SK-N-MC (cell line): ENCODE results near the gene CACHD1.
"Not testable (repeated sequence)": the region's sequence is repeated elsewhere in the genome, so short reads cannot be mapped to it uniquely, and the experiment has no call there.

Experiments used
- DNase-seq: peaks from one replicate; pipeline ENCODE4 v3.0.0-alpha.2; 2011; ENCODE audit warnings: low read depth, low spot score
- H3K27ac ChIP-seq: fragments of 200-600 bp; sonication (generic); 2 replicates; pipeline ENCODE4 v1.5.1; 2016; ENCODE audit warnings: mixed run types
- H3K36me3 ChIP-seq: fragments of 200-600 bp; sonication (generic); 2 replicates; pipeline ENCODE4 v1.6.1; 2017; ENCODE audit warnings: antibody characterized with exemption, low read length, mixed read lengths; ENCODE audit not compliant: insufficient read depth
- H3K4me3 ChIP-seq: fragments of 200-600 bp; sonication (generic); 2 replicates; pipeline ENCODE4 v1.5.1; 2016
- H3K9ac ChIP-seq: fragments of 200-600 bp; sonication (generic); 2 replicates; pipeline ENCODE4 v1.8.0; 2017; ENCODE audit warnings: mixed run types, mixed read lengths; ENCODE audit not compliant: insufficient read length
- H3K9me3 ChIP-seq: fragments of 200-600 bp; sonication (generic); 2 replicates; pipeline ENCODE4 v1.6.1; 2017; ENCODE audit warnings: low read depth, mild to moderate bottlenecking, antibody characterized with exemption, low read length, moderate library complexity, mixed read lengths
- EZH2 ChIP-seq: fragments of 200-600 bp; sonication (generic); IDR thresholded peaks from one replicate; pipeline ENCODE4 v1.6.1; 2017; ENCODE audit warnings: antibody characterized with exemption
- FOXP2 ChIP-seq: optimal IDR thresholded peaks from 2 replicates; pipeline ENCODE3; 2011; ENCODE audit warnings: mild to moderate bottlenecking, moderate library complexity; ENCODE audit not compliant: insufficient read depth; ENCODE audit errors: extremely low read length, control extremely low read depth
- POLR2AphosphoS5 ChIP-seq: IDR thresholded peaks from 2 replicates; pipeline ENCODE4 v1.6.1; 2012; ENCODE audit warnings: mild to moderate bottlenecking, low read depth, low read length, borderline replicate concordance

CACHD1 gene

DNA sequence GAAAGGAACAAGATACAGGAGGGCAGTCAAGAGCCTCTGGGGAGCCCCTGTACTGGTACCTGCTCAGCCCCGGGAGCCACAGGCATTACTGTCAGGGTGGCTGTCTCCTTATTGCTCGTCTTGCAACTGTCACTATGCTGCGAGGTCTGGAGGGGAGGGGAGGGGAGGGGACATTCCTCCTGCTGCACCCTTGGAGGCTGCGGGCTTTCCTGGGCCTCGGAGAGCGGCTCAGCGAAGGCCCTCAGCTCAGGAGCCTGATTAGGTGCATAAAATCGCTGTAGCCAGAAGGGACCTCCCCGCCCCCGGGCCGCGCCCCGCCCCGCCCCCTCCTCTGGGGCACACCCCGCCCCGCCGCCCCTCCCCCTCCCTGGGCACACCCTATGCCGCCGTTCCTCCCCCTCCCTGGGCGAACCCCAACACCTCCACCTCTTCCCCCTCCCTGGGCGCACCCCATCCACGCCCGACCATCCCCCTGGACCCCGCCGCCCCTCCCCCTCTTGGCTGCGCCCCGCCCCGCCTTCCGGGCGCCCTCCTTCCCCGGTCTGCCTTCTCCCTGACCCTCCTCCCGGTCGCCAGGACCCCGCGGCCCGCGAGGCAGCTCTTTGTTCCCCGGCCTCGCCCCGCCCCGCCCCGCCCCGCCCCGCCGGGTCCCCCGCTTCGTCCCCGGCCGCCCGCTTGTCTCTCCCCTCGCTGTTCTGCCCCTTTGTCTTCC is 35.5 kb downstream of the CACHD1 start:
- no peak for DNase-seq
- Histone ChIP-seq H3K36me3 (peaks cover 6% of the 10 kb centered on the region), H3K4me3 (no peak overlapping the region), H3K9ac (no peak overlapping the region), H3K9me3 (no peaks in the 10 kb centered on the region), H3K27ac (no peak overlapping the region)
- no peak for TF ChIP-seq FOXP2
- TF ChIP-seq POLR2AphosphoS5, result no peak
- TF ChIP-seq EZH2, result no peak

DNA sequence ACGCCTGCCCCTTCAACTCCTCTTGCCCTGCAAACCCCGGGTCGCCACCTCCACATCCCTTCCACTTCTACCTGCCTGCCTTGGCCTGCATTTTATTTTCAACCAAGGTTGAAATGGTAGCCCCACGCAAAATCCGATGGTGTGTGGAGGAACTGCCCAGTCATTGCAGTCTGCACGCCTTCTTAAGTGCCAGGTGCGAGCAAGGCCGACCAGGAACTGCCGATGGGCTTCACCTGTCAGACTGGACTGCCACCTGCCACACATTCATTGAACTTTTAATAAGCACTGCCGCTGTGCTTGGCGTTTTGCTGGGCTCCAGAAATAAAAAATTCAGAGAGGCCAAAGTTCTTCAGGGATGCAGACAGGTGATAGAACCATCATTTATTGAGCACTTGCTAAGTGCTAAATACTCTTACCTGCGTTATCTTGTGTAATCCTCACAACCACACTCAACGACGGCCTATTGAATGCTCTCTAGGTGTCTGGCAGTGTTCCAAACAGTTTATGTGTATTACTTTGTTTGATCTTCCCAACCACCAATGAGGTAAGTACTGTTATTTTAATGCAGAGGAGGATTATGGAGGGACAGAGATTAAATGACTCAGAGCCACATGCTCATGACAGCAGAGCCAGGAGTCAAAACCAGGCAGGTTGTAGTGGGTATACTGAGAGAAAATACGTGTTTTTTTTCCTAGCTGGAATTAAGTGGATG is 36.2 kb downstream of the CACHD1 start:
- H3K4me3 ChIP-seq, result no peak overlapping the region
- no peaks in the 10 kb centered on the region for H3K9me3 ChIP-seq
- H3K36me3 ChIP-seq, result peaks cover 6% of the 10 kb centered on the region
- no peak for TF ChIP-seq FOXP2
- no peak for TF ChIP-seq POLR2AphosphoS5
- TF ChIP-seq EZH2, result no peak
- H3K27ac ChIP-seq, result no peak overlapping the region
- no peak for DNase-seq
- H3K9ac ChIP-seq, result no peak overlapping the region

DNA sequence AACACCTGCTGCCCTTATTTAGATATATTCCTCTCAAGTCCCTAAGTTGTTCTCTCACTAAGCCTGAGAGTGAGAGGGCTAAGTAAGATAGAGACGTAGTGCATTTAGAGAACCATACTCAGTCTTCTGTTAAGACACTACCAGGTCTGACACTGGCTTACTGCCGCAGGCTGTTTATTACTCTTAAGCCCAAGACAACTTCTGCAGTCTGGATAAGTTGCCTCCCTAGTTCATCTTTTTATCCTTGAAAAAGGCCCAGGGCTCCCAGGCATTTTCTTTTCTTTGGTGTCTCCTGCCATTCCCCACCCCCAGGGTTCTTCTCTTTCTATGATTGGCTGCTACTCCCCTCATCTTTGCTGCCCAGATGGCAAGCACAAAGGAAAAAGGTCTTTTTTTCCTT is 38.7 kb downstream of the CACHD1 start:
- Histone ChIP-seq H3K9me3 (no peaks in the 10 kb centered on the region), H3K4me3 (peak overlapping the region; percentile 48), H3K27ac (peak overlapping the region; percentile 56), H3K36me3 (peaks cover 6% of the 10 kb centered on the region), H3K9ac (no peak overlapping the region)
- TF ChIP-seq POLR2AphosphoS5 (no peak), EZH2 (no peak), FOXP2 (no peak)
- DNase-seq, result no peak

DNA sequence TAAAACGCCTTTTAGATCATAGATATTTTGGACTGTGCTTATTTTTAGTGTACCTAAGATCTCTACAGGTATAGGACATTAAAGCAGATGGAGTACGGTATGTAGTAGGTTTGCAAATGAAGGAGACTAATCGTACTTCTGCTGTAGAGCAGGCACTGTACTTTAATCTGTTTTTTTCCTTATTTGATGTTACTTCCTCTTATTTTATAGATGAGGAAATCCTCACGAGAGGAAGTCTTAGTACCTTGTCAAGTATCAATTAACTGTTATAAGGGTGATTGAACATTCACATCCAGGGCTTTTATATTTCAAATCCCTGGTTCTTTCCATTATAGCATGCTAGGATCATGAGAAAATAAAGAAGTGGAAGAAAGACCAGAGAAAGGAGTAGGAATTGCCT is 41.1 kb downstream of the CACHD1 start:
- Histone ChIP-seq H3K4me3 (no peak overlapping the region), H3K9ac (no peak overlapping the region), H3K27ac (no peak overlapping the region), H3K9me3 (no peaks in the 10 kb centered on the region), H3K36me3 (peaks cover 5% of the 10 kb centered on the region)
- no peak for TF ChIP-seq POLR2AphosphoS5
- no peak for TF ChIP-seq EZH2
- no peak for TF ChIP-seq FOXP2
- no peak for DNase-seq

DNA sequence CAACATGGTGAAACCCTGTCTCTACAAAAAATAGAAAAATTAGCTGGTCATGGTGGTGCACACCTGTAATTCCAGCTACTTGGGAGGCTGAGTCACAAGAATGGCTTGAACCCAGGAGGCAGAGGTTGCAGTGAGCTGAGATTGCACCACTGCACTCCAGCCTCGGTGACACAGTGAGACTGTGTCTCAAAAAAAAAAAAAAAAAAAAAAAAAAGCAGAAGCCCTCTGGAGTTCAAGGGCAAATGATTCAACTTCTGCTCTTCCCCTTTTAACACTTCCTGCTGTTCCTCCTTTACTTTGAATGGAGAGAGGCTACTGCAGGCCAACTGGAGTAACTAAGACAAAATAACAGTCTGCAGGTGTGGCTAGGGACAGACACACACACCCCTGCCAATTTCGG is 42.3 kb downstream of the CACHD1 start:
- H3K9me3 ChIP-seq, DNase-seq, H3K36me3 ChIP-seq, H3K9ac ChIP-seq, H3K4me3 ChIP-seq: not testable (repeated sequence)
- peak overlapping the region; percentile 26; the same call in 1 of the 2 replicates for H3K27ac ChIP-seq

GRCh38 chr1:64513545-64513944 is 43.6 kb downstream of the CACHD1 start:
- TF ChIP-seq EZH2 (no peak), POLR2AphosphoS5 (no peak), FOXP2 (no peak)
- no peaks in the 10 kb centered on the region for H3K36me3 ChIP-seq
- peak overlapping the region; percentile 88 for H3K27ac ChIP-seq
- DNase-seq, result no peak
- peak overlapping the region; percentile 44 for H3K9ac ChIP-seq
- no peaks in the 10 kb centered on the region for H3K9me3 ChIP-seq
- peak overlapping the region; percentile 54 for H3K4me3 ChIP-seq

GRCh38 chr1:64514197-64514765 is 44.4 kb downstream of the CACHD1 start:
- DNase-seq, result no peak

DNA sequence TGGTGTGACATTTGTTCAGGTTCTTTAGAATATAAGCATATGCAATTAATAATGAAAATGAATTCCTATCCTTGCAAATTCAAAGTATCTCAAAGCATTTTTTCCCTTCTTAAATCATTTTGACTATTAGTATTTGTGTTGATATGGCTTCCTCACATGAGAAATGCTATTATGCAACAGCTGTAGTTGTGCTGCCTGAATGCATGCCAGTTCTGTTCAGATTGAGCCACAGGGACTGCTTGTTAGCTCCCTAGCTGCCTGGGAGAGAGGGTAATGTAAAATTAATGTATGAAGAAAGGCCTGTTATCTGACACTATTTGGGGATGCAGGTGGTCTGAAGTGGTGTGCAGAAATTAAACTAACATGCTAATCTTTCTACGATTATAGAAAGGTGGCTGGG is 45.5 kb downstream of the CACHD1 start:
- Histone ChIP-seq H3K9me3 (no peaks in the 10 kb centered on the region), H3K36me3 (no peaks in the 10 kb centered on the region), H3K4me3 (peak overlapping the region; percentile 30; the same call in 1 of the 2 replicates), H3K27ac (peak overlapping the region; percentile 88), H3K9ac (no peak overlapping the region)
- no peak for DNase-seq
- TF ChIP-seq FOXP2, result no peak
- no peak for TF ChIP-seq EZH2

More at GRCh38 chr1:64514197-64514765, 44.4 kb downstream of the CACHD1 start:
- Histone ChIP-seq H3K4me3 (peak overlapping the region; percentile 54), H3K9me3 (no peaks in the 10 kb centered on the region), H3K36me3 (no peaks in the 10 kb centered on the region), H3K9ac (peak overlapping the region; percentile 44), H3K27ac (peak overlapping the region; percentile 88)
- TF ChIP-seq EZH2, result no peak
- TF ChIP-seq FOXP2, result no peak
